Upper lobe of right lung (tissue), 1 donor: ENCODE results near the gene TTLL4. TPM values are rescaled to one million over a fixed set of nuclear protein-coding genes. Genes with fewer than 3 reads are reported as not detected.

Source experiments
- ATAC-seq: fragments of 200-7000 bp; cut with Tn5 transposase; one replicate; pipeline ENCODE4 v1.9.1; 2020; ENCODE audit warnings: mild to moderate bottlenecking, moderate library complexity
- DNase-seq: peaks from one replicate; pipeline ENCODE4 v3.0.0-alpha.2; 2020
- H3K27ac ChIP-seq: fragments of 200-600 bp; one replicate; pipeline ENCODE4 v1.8.0; 2022
- H3K27me3 ChIP-seq: fragments of 200-600 bp; one replicate; pipeline ENCODE4 v1.8.0; 2022; ENCODE audit warnings: mild to moderate bottlenecking
- H3K36me3 ChIP-seq: fragments of 200-600 bp; one replicate; pipeline ENCODE4 v1.8.0; 2022
- H3K4me1 ChIP-seq: fragments of 200-600 bp; one replicate; pipeline ENCODE4 v1.8.0; 2022
- H3K4me3 ChIP-seq: fragments of 200-600 bp; one replicate; pipeline ENCODE4 v1.8.0; 2022; ENCODE audit warnings: mild to moderate bottlenecking
- H3K9me3 ChIP-seq: fragments of 200-600 bp; one replicate; pipeline ENCODE4 v1.8.0; 2022
- intact Hi-C: fragments of 100-400 bp; cut with DNase I; formaldehyde crosslinking; loops from one replicate; pipeline ENCODE4 v1.11.0; 2022
- total RNA-seq: library from RNA; stranded (reverse); fragmentation: NEBNext Ultra II Directional; extraction: Animal tissue kit (Norgen Biotek cat#: 25700); gene quantifications from one replicate; pipeline ENCODE4 v1.2.1, GENCODE V29; 2021
- TF ChIP-seq, protein P1 (sequence below): fragments of 200-600 bp; IDR thresholded peaks from one replicate; pipeline ENCODE4 v1.8.0; 2022; ENCODE audit warnings: antibody characterized with exemption
- donor health status: DM: no; HTN: yes; CAD: no; lungs with severe emphysema.

TTLL4 gene
- total RNA-seq, 1 donor from 2014 or later: 29.5 TPM

- H3K4me1 ChIP-seq: peaks cover 16% of the 10 kb centered on the region
These were observed 7.4 kb downstream of the TTLL4 start for GRCh38 chr2:218718058-218718457.

GRCh38 chr2:218719457-218719856 lies 8.8 kb downstream of the TTLL4 start:
- Histone ChIP-seq H3K9me3 (no peaks in the 10 kb centered on the region), H3K36me3 (peaks cover 6% of the 10 kb centered on the region), H3K27me3 (no peaks in the 10 kb centered on the region), H3K4me3 (no peak overlapping the region), H3K4me1 (peaks cover 17% of the 10 kb centered on the region), H3K27ac (no peak overlapping the region)
- intact Hi-C loops: no loop called here
- TF ChIP-seq, protein P1, sequence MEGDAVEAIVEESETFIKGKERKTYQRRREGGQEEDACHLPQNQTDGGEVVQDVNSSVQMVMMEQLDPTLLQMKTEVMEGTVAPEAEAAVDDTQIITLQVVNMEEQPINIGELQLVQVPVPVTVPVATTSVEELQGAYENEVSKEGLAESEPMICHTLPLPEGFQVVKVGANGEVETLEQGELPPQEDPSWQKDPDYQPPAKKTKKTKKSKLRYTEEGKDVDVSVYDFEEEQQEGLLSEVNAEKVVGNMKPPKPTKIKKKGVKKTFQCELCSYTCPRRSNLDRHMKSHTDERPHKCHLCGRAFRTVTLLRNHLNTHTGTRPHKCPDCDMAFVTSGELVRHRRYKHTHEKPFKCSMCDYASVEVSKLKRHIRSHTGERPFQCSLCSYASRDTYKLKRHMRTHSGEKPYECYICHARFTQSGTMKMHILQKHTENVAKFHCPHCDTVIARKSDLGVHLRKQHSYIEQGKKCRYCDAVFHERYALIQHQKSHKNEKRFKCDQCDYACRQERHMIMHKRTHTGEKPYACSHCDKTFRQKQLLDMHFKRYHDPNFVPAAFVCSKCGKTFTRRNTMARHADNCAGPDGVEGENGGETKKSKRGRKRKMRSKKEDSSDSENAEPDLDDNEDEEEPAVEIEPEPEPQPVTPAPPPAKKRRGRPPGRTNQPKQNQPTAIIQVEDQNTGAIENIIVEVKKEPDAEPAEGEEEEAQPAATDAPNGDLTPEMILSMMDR: no peak
- DNase-seq (no peak), ATAC-seq (no peak)

More at GRCh38 chr2:218718058-218718457, 7.4 kb downstream of the TTLL4 start:
- Histone ChIP-seq H3K9me3 (no peaks in the 10 kb centered on the region), H3K4me3 (no peak overlapping the region), H3K36me3 (peaks cover 6% of the 10 kb centered on the region), H3K27me3 (no peaks in the 10 kb centered on the region), H3K27ac (no peak overlapping the region)
- TF ChIP-seq, protein P1: no peak
- DNase-seq: no peak
- ATAC-seq: no peak
- intact Hi-C loops: no loop called here

DNA sequence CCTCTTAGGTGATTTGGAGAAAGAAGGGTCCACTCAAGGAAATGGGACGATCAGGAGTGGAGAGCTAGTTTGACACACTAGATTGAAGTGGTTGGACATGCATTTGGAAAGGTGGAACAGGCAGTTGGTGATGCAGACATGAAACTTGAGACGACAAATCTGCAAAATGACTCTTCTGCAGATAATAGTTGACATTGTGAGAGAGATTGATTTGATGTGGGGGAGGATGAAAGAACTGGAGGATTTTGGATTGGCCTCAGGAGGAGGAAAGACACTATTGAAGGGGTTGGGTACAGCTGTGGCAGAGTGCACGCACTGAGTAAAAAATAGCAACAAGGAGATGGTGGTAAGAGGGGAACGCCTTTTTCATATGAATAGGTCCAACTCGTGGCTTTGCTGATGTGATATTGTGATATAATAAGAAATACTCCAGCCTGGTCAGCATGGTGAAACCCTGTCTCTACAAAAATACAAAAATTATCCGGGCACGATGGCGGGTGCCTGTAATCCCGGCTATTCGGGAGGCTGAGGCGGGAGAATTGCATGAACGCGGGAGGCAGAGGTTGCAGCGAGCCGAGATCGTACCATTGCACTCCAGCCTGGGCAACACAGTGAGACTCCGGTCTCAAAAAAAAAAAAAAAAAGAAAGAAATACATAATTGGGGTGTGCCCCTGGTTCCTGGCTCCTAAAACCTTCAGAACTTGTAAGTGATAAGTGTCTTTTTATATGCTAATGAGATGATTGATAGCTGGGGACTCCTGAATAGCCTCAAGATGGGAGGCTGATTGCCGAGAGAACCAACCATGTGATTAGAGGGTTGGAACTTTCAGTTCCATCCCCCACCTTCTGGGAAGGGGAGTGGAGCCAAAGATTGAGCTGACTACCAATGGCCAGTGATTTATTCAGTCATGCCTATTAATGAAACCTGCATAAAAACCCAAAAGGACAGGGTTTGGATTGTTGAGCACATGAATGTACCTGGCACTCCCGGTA lies 9.7 kb downstream of the TTLL4 start:
- Histone ChIP-seq H3K27me3 (no peaks in the 10 kb centered on the region), H3K4me1 (peaks cover 12% of the 10 kb centered on the region), H3K9me3 (no peaks in the 10 kb centered on the region), H3K36me3 (peaks cover 6% of the 10 kb centered on the region), H3K27ac (no peak overlapping the region), H3K4me3 (no peak overlapping the region)
- ATAC-seq: no peak
- intact Hi-C loops: no loop called here
- TF ChIP-seq, protein P1: no peak
- DNase-seq: no peak

DNA sequence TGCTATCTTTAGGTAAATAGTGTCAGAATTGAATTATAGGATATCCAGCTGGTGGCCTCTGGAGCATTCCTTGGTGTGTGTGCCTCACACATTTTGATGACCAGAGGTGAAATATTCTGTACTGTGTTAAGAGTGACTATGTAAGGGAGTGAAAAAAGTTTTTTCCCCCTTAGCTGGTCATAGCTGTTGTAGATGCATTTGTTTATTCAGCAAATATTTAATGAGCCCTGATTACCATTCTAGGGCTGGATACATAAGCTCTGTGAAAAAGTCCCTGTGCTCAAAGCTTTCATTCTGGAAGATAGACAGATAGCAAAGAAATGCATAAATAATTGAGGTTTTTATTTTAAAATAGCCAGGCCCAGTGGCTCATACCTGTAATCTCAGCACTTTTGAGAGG lies 10.9 kb downstream of the TTLL4 start:
- peaks cover 12% of the 10 kb centered on the region for H3K4me1 ChIP-seq
- TF ChIP-seq, protein P1: no peak
- DNase-seq: no peak
- H3K27me3 ChIP-seq: no peaks in the 10 kb centered on the region
- no peak for ATAC-seq
- H3K4me3 ChIP-seq: no peak overlapping the region
- peaks cover 10% of the 10 kb centered on the region for H3K9me3 ChIP-seq
- intact Hi-C loops: no loop called here
- no peak overlapping the region for H3K27ac ChIP-seq
- no peaks in the 10 kb centered on the region for H3K36me3 ChIP-seq

- TF ChIP-seq, protein P1: no peak
- no peak for ATAC-seq
- no peak overlapping the region for H3K27ac ChIP-seq
- intact Hi-C loops: no loop called here
- peaks cover 12% of the 10 kb centered on the region for H3K9me3 ChIP-seq
- H3K27me3 ChIP-seq: no peaks in the 10 kb centered on the region
- H3K4me3 ChIP-seq: no peak overlapping the region
- H3K36me3 ChIP-seq: no peaks in the 10 kb centered on the region
- H3K4me1 ChIP-seq: peaks cover 9% of the 10 kb centered on the region
- no peak for DNase-seq
These were observed 11.3 kb downstream of the TTLL4 start for GRCh38 chr2:218721934-218722333.
